Hippocampal formation (tissue), 2 donors: Measurements from ENCODE around the gene GP5.

Experiments used
- DNase-seq, 2 donors: peaks; one replicate each; lab custom pipeline; 2025; lab: John Stamatoyannopoulos, UW

Gene GP5

DNA sequence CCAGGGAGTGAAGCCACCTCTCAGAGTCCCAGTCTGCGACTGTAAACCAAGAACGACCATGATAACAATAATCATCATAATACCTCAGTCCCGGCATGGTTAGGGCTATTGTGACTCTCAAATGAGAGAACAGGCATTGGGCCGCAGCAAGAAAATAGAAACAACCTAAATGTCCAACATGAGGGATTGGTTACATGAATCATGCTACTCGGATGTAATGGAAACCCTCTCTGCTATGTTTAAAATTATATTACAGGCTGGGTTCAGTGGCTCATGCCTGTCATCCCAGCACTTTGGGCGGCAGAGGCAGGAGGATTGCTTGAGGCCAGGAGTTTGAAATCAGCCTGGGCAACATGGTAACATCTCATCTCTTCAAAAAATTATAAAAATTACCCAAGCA, 50.7 kb downstream of the GP5 start:
- no peak for DNase-seq

GRCh38 chr3:194346621-194347020, 52.4 kb downstream of the GP5 start:
- no peak for DNase-seq

- no peak for DNase-seq
These were observed 53.0 kb downstream of the GP5 start for GRCh38 chr3:194346035-194346434.
